GM19467 (cell line): ENCODE measurements around the gene DNAH2.

Experiments
- ATAC-seq: cut with Tn5 transposase; IDR thresholded peaks from one replicate; pipeline ENCODE4 v1.9.1; 2021; ENCODE audit warnings: mild to moderate bottlenecking, moderate library complexity; ENCODE audit not compliant: unreplicated experiment

The DNAH2 gene

DNA sequence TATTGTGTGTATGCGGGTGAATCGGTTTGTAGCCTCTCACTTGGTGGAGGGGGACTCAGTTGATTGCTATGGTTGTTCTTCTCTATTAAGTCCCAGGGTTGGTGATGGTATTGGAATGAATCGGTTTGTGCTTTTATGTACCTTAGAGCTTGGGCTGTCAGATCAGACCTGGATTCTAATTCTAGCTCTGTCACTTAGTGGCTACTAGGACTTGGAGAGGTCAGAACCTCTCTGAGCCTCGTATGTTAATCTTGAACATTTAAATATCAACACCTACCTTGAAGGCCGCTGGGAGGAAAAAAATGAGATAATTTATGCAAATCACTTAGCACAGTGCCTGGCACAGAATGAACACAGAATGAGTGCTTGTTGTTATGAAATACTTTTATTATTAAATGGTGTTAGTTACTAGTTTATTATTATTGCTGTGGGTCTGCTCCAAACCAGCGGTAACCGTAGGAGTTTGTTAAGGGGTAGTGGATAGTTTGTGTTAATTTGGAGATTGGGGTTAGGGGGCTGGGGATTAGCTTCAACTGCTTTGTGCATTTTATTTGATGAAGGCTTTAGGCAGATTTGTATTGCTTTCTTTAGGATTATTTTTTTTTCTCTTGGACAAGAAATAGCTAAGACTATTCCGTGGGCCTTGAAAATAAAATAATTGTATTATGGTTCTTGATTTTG is 120.0 kb downstream of the DNAH2 start:
- ATAC-seq = no peak

DNA sequence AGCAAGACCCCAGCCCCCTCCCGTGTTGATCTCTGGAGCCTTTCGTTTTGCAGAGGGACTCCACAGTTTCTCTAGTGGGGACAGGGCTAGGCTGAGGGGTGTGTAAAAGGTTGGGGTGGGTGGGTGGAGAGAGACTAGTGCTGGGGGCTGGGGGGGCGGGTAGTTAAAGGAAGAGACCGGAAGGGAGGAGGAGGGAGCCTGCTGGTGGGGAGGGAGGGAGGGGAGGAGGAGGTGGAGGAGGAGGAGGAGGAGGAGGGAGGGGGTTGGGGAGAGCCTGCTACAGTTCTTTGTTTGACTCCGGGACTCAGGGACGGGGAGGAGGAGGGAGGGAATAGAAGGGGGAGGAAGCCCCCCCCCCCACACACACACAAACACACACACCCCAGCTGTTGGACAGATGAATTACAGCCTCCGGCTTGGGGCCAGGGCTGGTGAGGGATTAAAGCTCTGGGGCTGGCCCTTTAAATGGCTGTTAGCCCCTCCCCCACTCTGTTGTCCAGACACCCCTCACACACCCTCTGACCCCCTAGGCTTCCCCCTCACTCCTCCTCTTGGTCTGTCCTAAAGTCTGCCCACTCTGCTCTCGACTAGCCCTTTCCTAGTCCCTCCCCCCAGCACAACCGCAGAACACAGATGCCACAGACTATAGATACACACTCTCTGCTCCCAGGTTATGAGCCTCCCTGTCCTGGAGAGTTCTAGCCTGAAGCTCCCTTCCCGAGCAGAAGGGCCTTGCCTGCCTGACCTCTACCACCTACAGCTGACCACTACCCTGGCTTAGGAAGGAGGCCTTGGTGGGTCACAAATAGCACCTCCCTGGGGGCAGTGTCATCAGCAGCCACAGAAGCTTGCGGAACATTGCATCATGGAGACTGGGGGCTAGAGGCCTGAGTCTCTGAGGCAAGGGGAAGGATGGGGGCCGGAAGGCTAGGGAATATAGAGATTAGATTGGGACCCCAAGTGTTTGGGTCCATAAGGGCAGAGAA is 120.8 kb downstream of the DNAH2 start:
- no peak for ATAC-seq

DNA sequence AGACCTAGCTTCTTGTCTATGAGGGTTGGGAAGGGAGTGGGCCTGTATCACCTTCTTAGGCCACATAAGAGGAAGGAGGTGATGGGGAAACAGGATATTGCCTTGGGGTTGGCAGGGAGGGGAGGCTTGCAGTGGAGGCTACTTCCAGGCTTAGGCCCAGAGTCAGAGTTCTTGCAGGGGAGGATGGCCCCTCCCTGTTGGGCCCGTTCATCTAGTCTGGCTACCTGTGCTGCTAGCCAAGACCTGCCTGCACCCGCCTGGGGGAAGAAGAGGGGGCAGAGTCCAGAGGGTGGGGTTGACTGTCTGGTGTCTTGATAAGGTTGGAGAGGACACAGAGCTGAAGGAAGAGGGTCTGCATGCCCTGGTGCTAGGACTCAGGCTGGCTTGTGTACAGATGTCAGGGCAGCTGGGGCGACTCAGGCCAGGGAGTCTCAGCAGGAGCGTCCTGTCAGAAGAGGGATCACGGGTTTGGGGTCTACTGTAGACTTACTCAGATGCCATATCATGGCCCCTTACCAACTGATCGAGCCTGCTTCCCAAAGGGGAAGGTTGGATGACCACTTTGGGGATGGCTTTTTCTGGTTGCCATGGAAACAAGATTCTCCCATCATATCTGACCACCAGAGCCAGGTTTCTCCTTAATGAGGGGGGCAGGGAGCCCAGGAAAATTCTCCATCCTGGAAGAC is 121.8 kb downstream of the DNAH2 start:
- ATAC-seq = no peak

DNA sequence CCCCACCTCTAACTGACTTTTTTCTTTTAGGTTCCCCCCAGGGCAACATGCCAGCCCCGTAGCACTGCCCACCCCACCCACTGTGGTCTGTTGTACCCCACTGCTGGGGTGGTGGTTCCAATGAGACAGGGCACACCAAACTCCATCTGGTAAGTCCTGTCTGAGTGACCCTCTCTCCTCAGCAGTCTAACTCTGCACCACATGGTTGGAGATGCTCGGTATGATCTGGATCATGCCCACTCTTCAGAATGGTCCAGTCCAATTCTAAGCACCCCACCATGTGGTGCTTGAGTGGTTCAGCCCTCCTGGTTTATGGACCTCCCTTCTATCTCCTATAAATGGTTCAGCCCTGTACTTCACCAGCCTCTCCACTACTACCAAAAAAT is 122.3 kb downstream of the DNAH2 start:
- no peak for ATAC-seq

DNA sequence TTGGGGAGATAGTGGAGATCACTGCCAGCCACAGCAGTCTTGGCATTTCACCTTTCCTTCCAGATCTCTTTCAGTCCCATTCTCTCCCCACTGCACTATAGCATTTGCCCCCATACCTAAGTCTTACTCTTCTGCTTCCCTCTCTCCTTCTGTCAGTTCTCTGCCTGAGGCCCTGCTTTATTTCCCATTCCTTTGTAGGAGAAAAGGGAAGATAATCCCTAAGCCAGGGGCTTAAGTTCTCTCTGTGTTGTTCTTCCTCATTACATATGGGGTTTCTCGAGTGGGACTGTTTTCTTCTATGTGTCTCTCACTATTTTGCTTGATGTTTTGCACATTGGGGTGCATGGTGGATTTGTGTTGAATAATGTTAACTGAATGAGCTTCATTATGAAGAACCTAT is 122.9 kb downstream of the DNAH2 start:
- no peak for ATAC-seq

DNA sequence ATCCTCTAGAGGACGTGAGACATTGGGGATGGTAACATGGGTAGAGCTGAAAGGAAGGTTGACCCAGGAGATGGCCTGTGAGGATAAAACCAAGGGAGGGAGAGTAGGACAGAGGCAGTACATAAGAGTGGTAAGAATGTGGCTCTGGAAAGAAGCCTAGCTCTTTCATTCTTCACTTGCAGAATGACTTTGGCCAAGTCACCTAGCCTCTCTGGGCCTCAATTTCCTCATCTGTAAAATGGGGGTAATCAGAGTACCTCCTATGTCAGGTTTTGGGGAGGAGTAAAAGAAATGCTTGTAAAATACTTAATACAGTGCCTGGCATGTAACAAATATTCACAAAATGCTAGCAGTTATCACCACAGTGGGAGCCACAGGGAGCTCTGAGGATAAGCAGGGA is 123.3 kb downstream of the DNAH2 start:
- no peak for ATAC-seq

DNA sequence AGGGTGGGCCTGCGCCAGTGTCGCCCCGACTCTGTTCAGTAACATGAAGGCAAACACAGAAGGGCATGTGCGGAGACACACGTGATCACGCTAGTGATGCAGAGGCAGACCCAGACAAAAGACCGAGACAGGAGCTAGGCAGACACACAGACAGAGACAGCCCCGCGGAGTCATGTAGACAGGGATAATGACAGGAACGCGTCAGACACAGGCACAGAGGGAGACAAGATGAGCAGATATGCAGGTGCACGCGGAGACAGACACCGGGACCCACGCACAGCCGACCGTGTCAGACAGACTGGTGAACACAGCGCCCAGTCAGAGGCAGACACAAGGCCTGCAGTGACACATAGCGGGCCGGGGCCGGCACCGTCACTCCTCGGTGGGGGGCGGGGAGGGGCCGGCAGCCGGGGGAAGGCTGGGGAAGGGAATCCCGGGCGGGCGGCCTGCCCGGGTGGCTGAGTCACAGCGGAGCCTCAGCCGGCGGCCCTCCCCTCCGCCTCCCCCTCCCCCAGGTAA is 123.9 kb downstream of the DNAH2 start:
- ATAC-seq = peak; percentile 6

DNA sequence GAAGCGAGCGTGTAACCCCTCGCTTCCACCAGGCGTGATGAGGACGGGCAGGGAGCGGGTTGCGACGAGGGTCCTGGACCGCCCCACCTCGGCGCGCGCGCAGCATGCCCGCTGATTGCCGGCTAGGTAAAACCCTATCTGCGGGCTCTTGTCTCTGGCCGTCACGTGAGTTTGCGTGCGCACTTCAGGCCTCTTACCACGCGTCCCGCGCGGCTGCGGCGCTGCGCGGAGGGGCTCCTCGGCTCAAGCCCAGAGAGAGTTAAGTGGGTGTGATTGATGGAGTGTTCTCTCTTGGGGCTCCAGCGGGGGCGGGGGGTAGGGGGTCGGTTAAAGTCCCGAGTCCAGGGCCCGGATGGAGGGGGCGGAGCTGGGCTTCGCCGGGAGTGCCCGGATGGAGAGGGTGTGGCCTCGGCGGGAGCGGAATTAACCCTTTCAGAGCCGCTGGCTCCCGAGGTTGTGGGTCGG is 124.4 kb downstream of the DNAH2 start:
- ATAC-seq = peak; percentile 19

DNA sequence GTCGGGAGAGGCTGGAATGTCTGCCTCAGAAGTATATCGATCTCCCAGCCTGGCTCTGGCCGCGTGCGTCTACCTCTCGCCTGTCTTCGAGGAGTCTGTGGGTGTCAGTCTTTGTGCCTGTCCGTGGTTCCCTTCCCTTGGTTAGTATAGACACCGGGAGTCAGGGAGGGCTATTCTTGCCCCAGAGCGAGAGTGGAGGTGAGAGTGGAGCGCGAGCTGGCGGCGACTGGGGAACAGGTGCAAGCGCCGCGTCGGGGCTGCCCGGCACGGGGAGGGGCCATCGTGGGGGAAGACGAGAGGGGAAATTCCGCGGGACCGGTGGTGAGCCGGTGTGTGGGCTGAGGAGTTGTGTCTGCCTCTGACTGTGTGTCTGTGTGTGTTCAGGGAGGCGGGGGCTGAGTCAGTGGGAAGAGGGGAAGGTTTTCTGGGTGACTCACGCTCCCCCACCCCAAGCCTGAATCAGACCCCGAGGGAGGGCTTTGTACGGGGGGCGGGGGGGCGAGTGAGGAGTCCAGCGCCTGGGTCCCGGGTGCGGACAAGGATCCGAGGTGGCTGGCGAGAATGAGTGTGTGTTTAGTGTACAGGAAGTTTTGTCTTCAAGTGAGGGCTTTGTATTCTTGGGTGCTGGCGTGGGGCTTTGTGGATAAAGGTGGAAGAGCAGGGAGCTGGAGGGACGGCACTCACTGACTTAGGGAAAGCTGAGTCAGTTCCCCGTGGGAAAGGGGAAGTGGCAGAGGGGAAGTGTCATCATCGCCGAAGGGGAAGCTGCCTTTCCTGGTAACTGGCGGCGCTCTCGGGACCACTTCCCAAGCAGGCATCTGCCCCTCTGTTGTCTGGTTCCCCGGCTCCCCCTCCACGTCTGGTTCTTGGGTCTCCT is 125.1 kb downstream of the DNAH2 start:
- peak; percentile 11 for ATAC-seq

DNA sequence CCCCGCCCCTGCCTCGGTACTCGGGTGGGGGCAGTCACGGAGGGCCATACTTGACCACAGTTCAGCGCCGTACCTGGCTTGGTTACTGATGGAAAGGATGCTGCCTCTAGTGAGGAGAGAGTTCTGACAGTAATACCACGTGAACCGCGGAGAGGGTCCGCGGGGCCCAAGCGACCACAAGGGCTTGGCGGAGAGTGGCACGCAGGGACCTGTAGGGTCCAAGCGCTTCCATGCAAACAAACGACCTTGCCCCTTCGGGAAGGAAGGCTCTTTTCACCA is 125.7 kb downstream of the DNAH2 start:
- ATAC-seq = no peak

DNA sequence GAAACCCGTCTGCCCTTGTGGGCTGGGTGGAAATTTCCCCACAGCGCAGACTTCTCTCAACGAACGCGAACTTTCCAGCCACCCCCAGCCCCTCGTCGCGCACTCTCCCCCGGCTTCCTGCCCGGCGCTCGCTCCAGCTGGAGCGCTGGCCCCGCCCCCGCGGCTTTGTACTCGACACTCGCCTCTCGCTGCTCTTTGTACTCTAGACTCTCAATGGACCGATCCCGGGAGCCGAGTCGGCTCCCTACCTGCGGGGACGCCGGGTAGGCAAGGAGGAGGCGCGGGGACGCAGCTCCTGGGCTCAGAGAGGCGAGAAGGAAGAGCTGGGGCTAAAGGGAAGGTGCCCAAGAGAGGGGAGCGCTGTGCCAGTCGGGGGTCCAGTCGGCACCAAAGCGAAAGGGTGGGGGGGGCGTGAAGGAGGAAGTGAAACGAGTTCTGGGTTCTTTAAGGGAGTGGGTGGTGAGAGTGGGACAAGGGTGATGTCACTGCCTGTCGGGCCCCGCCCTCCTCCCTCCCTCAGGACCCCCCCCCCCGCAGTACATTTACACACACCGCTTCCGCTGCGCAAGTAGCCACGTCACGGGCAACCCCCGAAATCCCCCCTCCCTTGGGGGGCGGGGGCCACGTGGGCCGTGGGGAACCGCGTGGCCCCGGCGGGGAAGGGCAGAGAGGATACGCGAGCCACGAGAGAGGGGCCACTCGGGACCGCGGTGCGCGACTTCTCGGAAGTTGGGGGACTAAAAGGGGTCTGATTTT is 126.2 kb downstream of the DNAH2 start:
- no peak for ATAC-seq

DNA sequence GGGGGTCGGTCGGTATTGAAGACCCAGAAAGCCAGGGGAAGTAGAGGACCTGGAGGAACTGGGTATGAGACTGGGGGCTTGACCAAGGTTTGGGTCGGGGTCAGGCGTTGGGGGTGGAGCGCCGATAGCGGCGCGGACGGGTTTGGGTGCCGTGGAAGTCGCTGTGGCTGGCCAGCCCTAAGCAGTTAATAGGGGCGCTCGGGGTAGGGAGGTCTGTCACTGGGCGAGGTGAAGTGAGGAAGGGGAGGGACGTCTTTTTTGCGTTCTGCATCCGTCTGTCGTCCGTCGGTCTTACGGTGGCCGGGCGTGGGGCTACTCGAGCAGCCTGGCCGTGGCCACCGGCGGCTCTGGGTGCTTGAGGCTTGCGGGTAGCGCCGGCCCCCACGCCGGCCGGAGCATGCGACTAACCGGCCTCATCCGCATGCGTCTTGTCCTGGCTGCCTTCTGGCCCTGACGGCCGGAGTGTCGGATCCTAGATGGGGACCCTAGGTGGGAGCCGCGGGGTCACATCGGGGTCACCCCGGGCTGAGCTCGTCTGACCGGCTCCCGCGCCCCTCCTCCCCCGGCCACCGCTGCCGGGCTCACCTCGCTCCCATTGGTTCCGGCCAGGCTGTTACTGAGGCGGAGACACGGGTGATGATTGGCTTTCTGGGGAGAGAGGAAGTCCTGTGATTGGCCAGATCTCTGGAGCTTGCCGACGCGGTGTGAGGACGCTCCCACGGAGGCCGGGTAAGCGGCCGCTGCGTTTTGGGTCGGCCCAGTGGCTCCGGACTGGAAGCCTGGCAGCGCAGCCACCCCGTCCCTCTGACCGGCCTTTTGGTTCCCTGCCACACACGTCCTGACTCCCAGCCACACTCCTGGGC is 127.0 kb downstream of the DNAH2 start:
- peak; percentile 43 for ATAC-seq

DNA sequence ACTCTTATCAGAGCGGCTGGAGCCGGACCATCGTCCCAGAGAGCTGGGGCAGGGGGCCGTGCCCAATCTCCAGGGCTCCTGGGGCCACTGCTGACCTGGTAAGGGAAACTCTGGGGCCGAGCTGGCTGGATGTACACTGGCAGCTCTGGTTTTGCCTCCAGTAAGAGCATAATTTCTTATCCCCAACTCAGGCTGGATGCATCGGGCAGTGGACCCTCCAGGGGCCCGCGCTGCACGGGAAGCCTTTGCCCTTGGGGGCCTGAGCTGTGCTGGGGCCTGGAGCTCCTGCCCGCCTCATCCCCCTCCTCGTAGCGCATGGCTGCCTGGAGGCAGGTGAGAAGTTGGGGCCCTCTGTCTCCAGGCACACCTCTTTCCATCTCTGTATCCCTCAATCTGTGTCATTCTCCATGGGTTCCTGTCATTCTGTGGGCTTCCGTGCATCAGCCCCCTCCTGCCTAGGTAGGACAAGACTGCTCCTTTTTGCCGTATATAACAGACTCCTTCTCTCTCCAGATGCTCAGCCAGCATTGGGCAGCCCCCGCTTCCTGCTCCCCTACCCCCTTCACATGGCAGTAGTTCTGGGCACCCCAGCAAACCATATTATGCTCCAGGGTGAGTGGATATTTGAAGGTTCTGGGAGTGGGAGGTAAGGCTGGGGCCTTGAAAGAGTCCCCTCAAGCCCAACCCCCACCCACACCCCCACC is 128.0 kb downstream of the DNAH2 start:
- ATAC-seq = no peak

DNA sequence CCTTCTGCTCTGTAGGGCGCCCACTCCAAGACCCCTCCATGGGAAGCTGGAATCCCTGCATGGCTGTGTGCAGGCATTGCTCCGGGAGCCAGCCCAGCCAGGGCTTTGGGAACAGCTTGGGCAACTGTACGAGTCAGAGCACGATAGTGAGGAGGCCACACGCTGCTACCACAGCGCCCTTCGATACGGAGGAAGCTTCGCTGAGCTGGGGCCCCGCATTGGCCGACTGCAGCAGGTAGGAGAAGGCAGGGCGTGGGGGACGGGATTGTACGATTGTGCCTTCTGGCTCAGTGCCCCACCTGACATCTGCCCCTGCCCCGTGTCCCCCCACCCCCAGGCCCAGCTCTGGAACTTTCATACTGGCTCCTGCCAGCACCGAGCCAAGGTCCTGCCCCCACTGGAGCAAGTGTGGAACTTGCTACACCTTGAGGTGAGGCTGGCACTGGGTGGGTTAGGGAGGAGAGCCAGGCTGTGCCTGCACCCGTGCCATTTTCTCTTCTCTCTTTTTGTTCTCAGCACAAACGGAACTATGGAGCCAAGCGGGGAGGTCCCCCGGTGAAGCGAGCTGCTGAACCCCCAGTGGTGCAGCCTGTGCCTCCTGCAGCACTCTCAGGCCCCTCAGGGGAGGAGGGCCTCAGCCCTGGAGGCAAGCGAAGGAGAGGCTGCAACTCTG is 128.7 kb downstream of the DNAH2 start:
- ATAC-seq = no peak

DNA sequence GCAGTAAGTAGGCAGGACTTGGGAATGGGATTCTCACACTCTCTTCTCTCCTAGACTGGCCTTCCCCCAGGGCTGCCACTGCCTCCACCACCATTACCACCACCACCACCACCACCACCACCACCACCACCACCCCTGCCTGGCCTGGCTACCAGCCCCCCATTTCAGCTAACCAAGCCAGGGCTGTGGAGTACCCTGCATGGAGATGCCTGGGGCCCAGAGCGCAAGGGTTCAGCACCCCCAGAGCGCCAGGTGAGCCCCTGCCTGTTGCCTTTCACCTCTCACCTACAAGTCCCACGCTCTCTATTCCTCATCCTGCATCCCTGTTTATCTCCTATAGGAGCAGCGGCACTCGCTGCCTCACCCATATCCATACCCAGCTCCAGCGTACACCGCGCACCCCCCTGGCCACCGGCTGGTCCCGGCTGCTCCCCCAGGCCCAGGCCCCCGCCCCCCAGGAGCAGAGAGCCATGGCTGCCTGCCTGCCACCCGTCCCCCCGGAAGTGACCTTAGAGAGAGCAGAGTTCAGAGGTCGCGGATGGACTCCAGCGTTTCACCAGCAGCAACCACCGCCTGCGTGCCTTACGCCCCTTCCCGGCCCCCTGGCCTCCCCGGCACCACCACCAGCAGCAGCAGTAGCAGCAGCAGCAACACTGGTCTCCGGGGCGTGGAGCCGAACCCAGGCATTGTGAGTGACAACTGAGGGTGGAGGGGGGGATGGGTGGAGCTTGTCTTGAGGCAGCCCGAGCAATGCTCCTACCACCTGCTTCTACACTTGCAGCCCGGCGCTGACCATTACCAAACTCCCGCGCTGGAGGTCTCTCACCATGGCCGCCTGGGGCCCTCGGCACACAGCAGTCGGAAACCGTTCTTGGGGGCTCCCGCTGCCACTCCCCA is 129.5 kb downstream of the DNAH2 start:
- ATAC-seq = no peak

DNA sequence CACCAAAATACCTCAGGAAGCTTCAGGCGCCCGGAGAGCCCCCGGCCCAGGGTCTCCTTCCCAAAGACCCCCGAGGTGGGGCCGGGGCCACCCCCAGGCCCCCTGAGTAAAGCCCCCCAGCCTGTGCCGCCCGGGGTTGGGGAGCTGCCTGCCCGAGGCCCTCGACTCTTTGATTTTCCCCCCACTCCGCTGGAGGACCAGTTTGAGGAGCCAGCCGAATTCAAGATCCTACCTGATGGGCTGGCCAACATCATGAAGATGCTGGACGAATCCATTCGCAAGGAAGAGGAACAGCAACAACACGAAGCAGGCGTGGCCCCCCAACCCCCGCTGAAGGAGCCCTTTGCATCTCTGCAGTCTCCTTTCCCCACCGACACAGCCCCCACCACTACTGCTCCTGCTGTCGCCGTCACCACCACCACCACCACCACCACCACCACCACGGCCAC is 130.6 kb downstream of the DNAH2 start:
- no peak for ATAC-seq

DNA sequence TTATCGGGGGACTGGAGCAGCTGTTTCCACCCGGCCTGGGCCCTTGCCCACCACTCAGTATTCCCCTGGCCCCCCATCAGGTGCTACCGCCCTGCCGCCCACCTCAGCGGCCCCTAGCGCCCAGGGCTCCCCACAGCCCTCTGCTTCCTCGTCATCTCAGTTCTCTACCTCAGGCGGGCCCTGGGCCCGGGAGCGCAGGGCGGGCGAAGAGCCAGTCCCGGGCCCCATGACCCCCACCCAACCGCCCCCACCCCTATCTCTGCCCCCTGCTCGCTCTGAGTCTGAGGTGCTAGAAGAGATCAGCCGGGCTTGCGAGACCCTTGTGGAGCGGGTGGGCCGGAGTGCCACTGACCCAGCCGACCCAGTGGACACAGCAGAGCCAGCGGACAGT is 131.2 kb downstream of the DNAH2 start:
- no peak for ATAC-seq
